Measurements from ENCODE around the gene CDKAL1.

The CDKAL1 gene

GRCh38 chr6:21279619-21280018 is 745.4 kb downstream of the CDKAL1 start:
- H3K9ac ChIP-seq (ENCODE audit: low read length): no peak overlapping the region
- no peak overlapping the region for H3K4me3 ChIP-seq (ENCODE audit: low read length)
- H3K4me2 ChIP-seq (ENCODE audit: low read length): no peak overlapping the region
- no peaks in the 10 kb centered on the region for H3K79me2 ChIP-seq (ENCODE audit: low read length)
- H3K27ac ChIP-seq (ENCODE audit: low read length): no peak overlapping the region
- H3K27me3 ChIP-seq (ENCODE audit: low read depth, low read length): no peaks in the 10 kb centered on the region
- H3K9me3 ChIP-seq (ENCODE audit: insufficient read depth, low read length): no peaks in the 10 kb centered on the region
- H4K20me1 ChIP-seq (ENCODE audit: insufficient read depth, low read length): no peaks in the 10 kb centered on the region
- no peak overlapping the region for H2AFZ ChIP-seq (ENCODE audit: low read depth, low read length)
- H3K4me1 ChIP-seq (ENCODE audit: low read length): no peaks in the 10 kb centered on the region
- no peaks in the 10 kb centered on the region for H3K36me3 ChIP-seq (replicated peaks; ENCODE audit: low read depth, low read length)
- no peak for TF ChIP-seq EZH2phosphoT487 (IDR thresholded peaks at IDR 0.05; ENCODE audit: low read depth)
- TF ChIP-seq, protein P1, sequence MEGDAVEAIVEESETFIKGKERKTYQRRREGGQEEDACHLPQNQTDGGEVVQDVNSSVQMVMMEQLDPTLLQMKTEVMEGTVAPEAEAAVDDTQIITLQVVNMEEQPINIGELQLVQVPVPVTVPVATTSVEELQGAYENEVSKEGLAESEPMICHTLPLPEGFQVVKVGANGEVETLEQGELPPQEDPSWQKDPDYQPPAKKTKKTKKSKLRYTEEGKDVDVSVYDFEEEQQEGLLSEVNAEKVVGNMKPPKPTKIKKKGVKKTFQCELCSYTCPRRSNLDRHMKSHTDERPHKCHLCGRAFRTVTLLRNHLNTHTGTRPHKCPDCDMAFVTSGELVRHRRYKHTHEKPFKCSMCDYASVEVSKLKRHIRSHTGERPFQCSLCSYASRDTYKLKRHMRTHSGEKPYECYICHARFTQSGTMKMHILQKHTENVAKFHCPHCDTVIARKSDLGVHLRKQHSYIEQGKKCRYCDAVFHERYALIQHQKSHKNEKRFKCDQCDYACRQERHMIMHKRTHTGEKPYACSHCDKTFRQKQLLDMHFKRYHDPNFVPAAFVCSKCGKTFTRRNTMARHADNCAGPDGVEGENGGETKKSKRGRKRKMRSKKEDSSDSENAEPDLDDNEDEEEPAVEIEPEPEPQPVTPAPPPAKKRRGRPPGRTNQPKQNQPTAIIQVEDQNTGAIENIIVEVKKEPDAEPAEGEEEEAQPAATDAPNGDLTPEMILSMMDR (IDR thresholded peaks at IDR 0.05; ENCODE audit: low read depth, low read length): no peak

GRCh38 chr6:21281366-21281765 is 747.1 kb downstream of the CDKAL1 start:
- TF ChIP-seq, protein P1 (IDR thresholded peaks at IDR 0.05; ENCODE audit: low read depth, low read length): no peak
- TF ChIP-seq EZH2phosphoT487 (IDR thresholded peaks at IDR 0.05; ENCODE audit: low read depth): no peak
- no peaks in the 10 kb centered on the region for H3K36me3 ChIP-seq (replicated peaks; ENCODE audit: low read depth, low read length)
- no peak overlapping the region for H3K4me3 ChIP-seq (ENCODE audit: low read length)
- H2AFZ ChIP-seq (ENCODE audit: low read depth, low read length): no peak overlapping the region
- no peaks in the 10 kb centered on the region for H3K4me1 ChIP-seq (ENCODE audit: low read length)
- no peak overlapping the region for H3K4me2 ChIP-seq (ENCODE audit: low read length)
- H3K79me2 ChIP-seq (ENCODE audit: low read length): no peaks in the 10 kb centered on the region
- no peaks in the 10 kb centered on the region for H3K27me3 ChIP-seq (ENCODE audit: low read depth, low read length)
- H3K27ac ChIP-seq (ENCODE audit: low read length): no peak overlapping the region
- H3K9me3 ChIP-seq (ENCODE audit: insufficient read depth, low read length): no peaks in the 10 kb centered on the region
- no peaks in the 10 kb centered on the region for H4K20me1 ChIP-seq (ENCODE audit: insufficient read depth, low read length)
- no peak overlapping the region for H3K9ac ChIP-seq (ENCODE audit: low read length)
